ENCODE data around the gene TRAPPC5. TPM values are rescaled to one million over a fixed set of nuclear protein-coding genes. Genes with fewer than 3 reads are reported as not detected.

Gene TRAPPC5
- polyA plus RNA-seq (2013, experiment 1 of 2): 46.7 TPM
- 39.8 TPM for polyA plus RNA-seq (2013, experiment 2 of 2)

DNA sequence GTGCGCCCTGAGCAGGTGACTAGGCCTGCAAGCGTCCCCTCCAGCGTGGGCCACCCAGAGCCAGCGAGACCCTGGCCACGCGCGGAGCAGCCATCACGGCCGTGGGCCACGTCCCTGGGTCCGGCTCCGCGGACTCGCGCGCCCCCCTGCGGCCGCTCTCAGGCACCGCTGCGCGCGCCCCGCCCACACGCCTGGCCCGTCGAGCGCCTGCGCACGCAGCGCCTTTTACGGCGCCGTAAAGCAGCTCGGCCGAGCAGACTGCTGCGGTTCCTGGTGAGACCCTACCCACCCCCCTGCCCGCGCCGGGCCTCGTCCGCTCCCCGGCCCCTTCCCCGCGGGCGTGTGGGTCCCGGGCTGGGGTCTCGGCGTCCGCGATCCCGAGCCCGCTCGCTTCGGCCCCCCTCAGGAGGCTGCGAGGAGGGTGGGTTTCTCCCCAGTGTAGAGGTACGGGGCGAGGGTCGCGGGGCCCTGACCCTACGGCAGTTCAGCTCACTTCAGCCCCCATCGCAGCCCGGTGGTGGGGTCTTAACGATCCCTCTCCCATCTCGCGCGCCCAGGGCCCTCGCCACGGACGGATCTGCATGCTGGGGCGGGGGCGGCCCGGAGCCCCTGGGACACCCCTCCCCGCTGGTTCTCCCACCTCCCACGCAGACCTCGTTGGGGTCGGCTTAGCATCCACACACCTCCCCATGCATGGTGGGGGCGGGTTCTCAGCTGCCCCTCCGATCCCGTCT lies at the start of gene TRAPPC5:
Gene TRAPPC5, plus strand, starts transcription at position 228 of the 734 bp plus-strand sequence. CDS start 1,421 bp downstream, outside the sequence.
- Histone ChIP-seq H3K36me3 (ENCODE audit: control insufficient read depth, insufficient read depth, low read length) (peaks cover 23% of the 10 kb centered on the region), H3K27ac (ENCODE audit: low read depth, low read length, severe bottlenecking) (no peak within 1 kb of the TSS), H3K4me1 (ENCODE audit: control insufficient read depth, insufficient read depth, low read length, poor library complexity, severe bottlenecking) (peaks cover 4% of the 10 kb centered on the region), H3K4me3 (ENCODE audit: extremely low read depth, insufficient read depth, low read length, poor library complexity, severe bottlenecking) (peak within 1 kb of the TSS; percentile 89), H3K9me3 (ENCODE audit: control insufficient read depth, low read length) (no peaks in the 10 kb centered on the region)
- whole genome bisulfite sequencing, 2 experiments (ENCODE audit: insufficient coverage in 2 of 2): 0% methylated on average over 45 to 69 of the region's 79 CpGs

GRCh38 chr19:7631577-7631976 lies 49.1 kb upstream of the TRAPPC5 start:
- Histone ChIP-seq H3K4me3 (ENCODE audit: extremely low read depth, insufficient read depth, low read length, poor library complexity, severe bottlenecking) (no peak overlapping the region), H3K4me1 (ENCODE audit: control insufficient read depth, insufficient read depth, low read length, poor library complexity, severe bottlenecking) (peaks cover 15% of the 10 kb centered on the region), H3K9me3 (ENCODE audit: control insufficient read depth, low read length) (no peaks in the 10 kb centered on the region), H3K27ac (ENCODE audit: low read depth, low read length, severe bottlenecking) (no peak overlapping the region), H3K36me3 (ENCODE audit: control insufficient read depth, insufficient read depth, low read length) (peaks cover 26% of the 10 kb centered on the region)
- WGBS, 2 experiments (ENCODE audit: insufficient coverage in 2 of 2): 92 to 93% methylated on average over 9 to 11 of the region's 12 CpGs

- WGBS, 2 experiments (ENCODE audit: insufficient coverage in 2 of 2): 97% methylated on average over 33 to 38 of the region's 40 CpGs
- H3K9me3 ChIP-seq (ENCODE audit: control insufficient read depth, low read length): no peaks in the 10 kb centered on the region
- peaks cover 15% of the 10 kb centered on the region for H3K4me1 ChIP-seq (ENCODE audit: control insufficient read depth, insufficient read depth, low read length, poor library complexity, severe bottlenecking)
- no peak overlapping the region for H3K27ac ChIP-seq (ENCODE audit: low read depth, low read length, severe bottlenecking)
- H3K36me3 ChIP-seq (ENCODE audit: control insufficient read depth, insufficient read depth, low read length): peaks cover 16% of the 10 kb centered on the region
- no peak overlapping the region for H3K4me3 ChIP-seq (ENCODE audit: extremely low read depth, insufficient read depth, low read length, poor library complexity, severe bottlenecking)
Measured at GRCh38 chr19:7632340-7633203, 48.1 kb upstream of the TRAPPC5 start.

GRCh38 chr19:7633698-7634097 lies 46.9 kb upstream of the TRAPPC5 start, which contains the start of gene PCP2:
PCP2 (minus strand) TSS chr19:7633719; CDS start chr19:7633457, 262 bp downstream.
- Histone ChIP-seq H3K36me3 (ENCODE audit: control insufficient read depth, insufficient read depth, low read length) (peaks cover 13% of the 10 kb centered on the region), H3K4me1 (ENCODE audit: control insufficient read depth, insufficient read depth, low read length, poor library complexity, severe bottlenecking) (peaks cover 7% of the 10 kb centered on the region), H3K9me3 (ENCODE audit: control insufficient read depth, low read length) (no peaks in the 10 kb centered on the region), H3K4me3 (ENCODE audit: extremely low read depth, insufficient read depth, low read length, poor library complexity, severe bottlenecking) (no peak within 1 kb of the TSS), H3K27ac (ENCODE audit: low read depth, low read length, severe bottlenecking) (no peak within 1 kb of the TSS)
- WGBS, 2 experiments (ENCODE audit: insufficient coverage in 2 of 2): 69 to 75% methylated on average over 1 to 2 of the region's 2 CpGs

DNA sequence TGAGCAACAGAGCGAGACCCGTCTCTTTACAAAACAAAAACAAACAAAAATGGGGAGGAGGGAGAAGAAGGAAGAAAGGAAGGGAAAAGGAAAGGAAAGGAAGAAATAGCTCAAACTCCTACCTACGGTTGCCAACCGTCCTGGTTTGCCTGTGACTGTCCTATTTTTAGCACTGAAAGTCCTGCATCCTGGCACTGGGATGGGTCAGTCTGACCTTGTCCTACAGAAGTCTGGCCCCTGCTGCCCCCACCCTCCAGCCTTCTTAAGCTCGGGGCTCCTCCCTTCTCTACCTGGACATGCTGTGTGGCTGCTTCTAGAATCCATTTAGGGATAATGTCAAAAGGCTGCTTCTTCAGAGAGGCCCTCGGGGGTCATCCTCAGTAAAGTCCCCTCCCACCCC lies 45.0 kb upstream of the TRAPPC5 start:
- no peak overlapping the region for H3K4me3 ChIP-seq (ENCODE audit: extremely low read depth, insufficient read depth, low read length, poor library complexity, severe bottlenecking)
- H3K9me3 ChIP-seq (ENCODE audit: control insufficient read depth, low read length): no peaks in the 10 kb centered on the region
- WGBS, 2 experiments (ENCODE audit: insufficient coverage in 2 of 2): 55 to 67% methylated on average over 3 of the region's 6 CpGs
- H3K4me1 ChIP-seq (ENCODE audit: control insufficient read depth, insufficient read depth, low read length, poor library complexity, severe bottlenecking): peaks cover 4% of the 10 kb centered on the region
- H3K36me3 ChIP-seq (ENCODE audit: control insufficient read depth, insufficient read depth, low read length): peaks cover 13% of the 10 kb centered on the region
- H3K27ac ChIP-seq (ENCODE audit: low read depth, low read length, severe bottlenecking): no peak overlapping the region

DNA sequence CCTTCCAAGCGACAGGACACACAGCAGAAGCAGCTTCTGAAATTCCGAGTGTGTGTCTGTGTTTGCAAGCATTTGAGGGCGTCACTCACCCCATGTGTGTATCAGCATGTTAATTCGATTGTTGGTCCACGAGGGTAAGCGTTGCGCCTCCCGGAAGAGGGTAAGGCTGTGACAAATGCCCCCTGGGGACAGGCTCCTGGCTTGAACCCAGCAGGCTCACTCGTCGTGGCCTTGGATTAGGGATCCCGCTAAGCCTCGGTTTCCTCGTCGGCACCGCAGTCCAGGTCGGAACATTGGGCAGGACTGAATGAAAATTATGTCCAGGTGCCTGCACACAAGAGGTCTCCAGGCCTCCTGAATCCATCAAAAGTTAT lies 44.3 kb upstream of the TRAPPC5 start:
- H3K9me3 ChIP-seq (ENCODE audit: control insufficient read depth, low read length): no peaks in the 10 kb centered on the region
- peaks cover 13% of the 10 kb centered on the region for H3K36me3 ChIP-seq (ENCODE audit: control insufficient read depth, insufficient read depth, low read length)
- no peaks in the 10 kb centered on the region for H3K4me1 ChIP-seq (ENCODE audit: control insufficient read depth, insufficient read depth, low read length, poor library complexity, severe bottlenecking)
- no peak overlapping the region for H3K27ac ChIP-seq (ENCODE audit: low read depth, low read length, severe bottlenecking)
- WGBS, 2 experiments (ENCODE audit: insufficient coverage in 2 of 2): 74% methylated on average over 16 of the region's 16 CpGs
- peak overlapping the region; percentile 49 for H3K4me3 ChIP-seq (ENCODE audit: extremely low read depth, insufficient read depth, low read length, poor library complexity, severe bottlenecking)

DNA sequence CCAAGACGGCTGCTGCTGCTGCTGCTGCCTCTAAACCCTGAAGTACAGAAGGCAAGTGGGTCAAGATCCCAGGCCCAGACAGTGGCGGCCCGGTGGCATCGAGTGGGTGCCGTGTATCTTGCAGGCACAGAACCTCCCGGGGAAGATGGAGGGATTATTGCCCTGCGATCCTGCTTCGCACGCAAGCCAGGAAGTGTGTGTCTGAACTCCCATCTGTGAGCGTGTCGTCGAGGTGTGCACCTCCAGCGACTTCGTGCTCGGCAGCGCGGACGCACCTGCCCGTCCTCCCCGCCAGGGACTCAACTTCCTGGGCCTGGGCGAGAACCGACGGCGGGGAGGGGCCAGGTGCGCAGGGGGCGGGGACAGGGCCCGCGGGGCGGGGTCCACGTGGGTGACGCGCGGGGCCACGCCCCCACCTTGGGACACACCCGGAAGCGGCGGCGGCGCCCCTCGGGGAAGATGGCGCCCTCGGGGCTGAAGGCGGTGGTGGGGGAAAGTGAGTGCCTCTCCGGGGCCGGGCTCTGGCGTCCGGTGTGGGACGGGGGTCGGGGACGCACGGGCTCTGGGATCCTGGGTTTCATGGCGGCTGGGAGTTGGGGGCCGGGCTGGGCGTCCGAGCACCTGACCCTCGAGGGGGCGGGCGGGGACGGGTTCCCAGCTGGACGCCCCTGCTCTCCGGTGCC lies 43.8 kb upstream of the TRAPPC5 start, which contains the start of gene STXBP2:
Gene STXBP2, plus strand, starts transcription at position 420 of the 683 bp plus-strand sequence. Its CDS starts 40 bp downstream, at position 460.
- WGBS, 2 experiments (ENCODE audit: insufficient coverage in 2 of 2): 11 to 17% methylated on average over 33 to 48 of the region's 61 CpGs
- Histone ChIP-seq H3K4me3 (ENCODE audit: extremely low read depth, insufficient read depth, low read length, poor library complexity, severe bottlenecking) (peak within 1 kb of the TSS; percentile 49), H3K9me3 (ENCODE audit: control insufficient read depth, low read length) (no peaks in the 10 kb centered on the region), H3K36me3 (ENCODE audit: control insufficient read depth, insufficient read depth, low read length) (peaks cover 10% of the 10 kb centered on the region), H3K4me1 (ENCODE audit: control insufficient read depth, insufficient read depth, low read length, poor library complexity, severe bottlenecking) (no peaks in the 10 kb centered on the region), H3K27ac (ENCODE audit: low read depth, low read length, severe bottlenecking) (no peak within 1 kb of the TSS)

DNA sequence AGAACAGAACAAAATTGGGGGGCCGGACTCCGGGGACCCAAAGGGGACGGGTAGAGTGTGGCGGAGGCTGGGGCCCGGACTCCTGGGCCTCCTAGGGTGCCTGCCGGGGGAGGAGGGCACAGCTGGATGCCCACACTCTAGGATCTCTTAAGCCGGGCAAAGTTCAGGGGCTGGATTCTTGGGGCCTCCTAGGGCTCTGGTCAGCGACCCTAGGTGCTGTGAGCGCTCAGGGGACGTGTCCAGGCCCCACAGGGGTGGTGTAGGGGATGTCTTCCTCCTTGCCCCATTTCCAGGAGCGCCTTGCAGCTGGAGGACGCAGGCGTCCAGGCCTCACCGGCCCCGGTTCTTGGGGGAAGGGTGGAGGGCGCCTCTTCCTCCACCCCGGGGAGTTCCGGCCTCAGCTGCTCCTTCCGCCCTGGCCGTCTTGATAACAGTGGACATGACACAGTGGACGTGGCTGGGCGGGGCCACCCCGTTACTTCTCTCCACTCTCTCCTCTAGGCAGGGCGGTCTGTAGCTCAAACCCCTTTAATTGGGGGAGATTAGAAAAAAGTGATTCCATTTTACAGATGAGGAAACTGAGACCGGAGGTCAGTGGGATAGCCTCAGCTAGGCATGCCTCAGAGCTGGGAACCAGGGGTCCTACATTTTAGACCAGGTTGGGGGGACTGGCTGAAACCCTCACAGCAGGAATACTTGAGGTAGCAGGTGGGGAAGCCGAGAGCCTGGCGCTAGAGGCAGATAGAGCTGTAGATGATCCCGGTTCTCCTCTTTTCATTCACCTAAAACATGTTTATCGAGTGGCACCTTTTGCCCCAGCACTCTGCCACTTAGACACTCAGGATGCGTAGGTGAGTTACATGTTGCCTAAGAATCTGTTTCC lies 43.0 kb upstream of the TRAPPC5 start:
- peaks cover 3% of the 10 kb centered on the region for H3K36me3 ChIP-seq (ENCODE audit: control insufficient read depth, insufficient read depth, low read length)
- H3K27ac ChIP-seq (ENCODE audit: low read depth, low read length, severe bottlenecking): no peak overlapping the region
- H3K9me3 ChIP-seq (ENCODE audit: control insufficient read depth, low read length): no peaks in the 10 kb centered on the region
- H3K4me1 ChIP-seq (ENCODE audit: control insufficient read depth, insufficient read depth, low read length, poor library complexity, severe bottlenecking): no peaks in the 10 kb centered on the region
- 53 to 54% methylated on average over 14 to 15 of the region's 30 CpGs for WGBS, 2 experiments (ENCODE audit: insufficient coverage in 2 of 2)
- H3K4me3 ChIP-seq (ENCODE audit: extremely low read depth, insufficient read depth, low read length, poor library complexity, severe bottlenecking): peak overlapping the region; percentile 49

GRCh38 chr19:7638802-7639465 lies 41.7 kb upstream of the TRAPPC5 start:
- Histone ChIP-seq H3K9me3 (ENCODE audit: control insufficient read depth, low read length) (no peaks in the 10 kb centered on the region), H3K4me1 (ENCODE audit: control insufficient read depth, insufficient read depth, low read length, poor library complexity, severe bottlenecking) (no peaks in the 10 kb centered on the region), H3K4me3 (ENCODE audit: extremely low read depth, insufficient read depth, low read length, poor library complexity, severe bottlenecking) (no peak overlapping the region), H3K27ac (ENCODE audit: low read depth, low read length, severe bottlenecking) (no peak overlapping the region), H3K36me3 (ENCODE audit: control insufficient read depth, insufficient read depth, low read length) (no peaks in the 10 kb centered on the region)
- WGBS, 2 experiments (ENCODE audit: insufficient coverage in 2 of 2): 82 to 92% methylated on average over 12 of the region's 12 CpGs

Data from mesodermal cell (in vitro differentiated cells).